Measurements from ENCODE around the gene TUBB2B. TPM values are rescaled to one million over a fixed set of nuclear protein-coding genes. Genes with fewer than 3 reads are reported as not detected.

Gene TUBB2B
- total and polyA plus RNA-seq, 8 donors: 1.9 to 17.6 (median 5.3) TPM

GRCh38 chr6:3222506-3223038 is 4.9 kb downstream of the TUBB2B start:
- WGBS, 2 donors: 39 to 40% methylated on average over 4 of the region's 4 CpGs
- H3K4me1 ChIP-seq: peaks cover 0 to 4% (median 4%) of the 10 kb centered on the region in 3 donors
- intact Hi-C loops (cut with DNase I): no loop called here
- H3K4me3 ChIP-seq: no peak overlapping the region
- ATAC-seq (no peak), DNase-seq (no peak), FAIRE-seq (no peak)
- no peaks in the 10 kb centered on the region for H3K36me3 ChIP-seq
- no peak overlapping the region for H3K27ac ChIP-seq
- H3K27me3 ChIP-seq: no peaks in the 10 kb centered on the region
- H3K9me3 ChIP-seq: no peaks in the 10 kb centered on the region
- TF ChIP-seq CTCF (IDR thresholded peaks at IDR 0.05): no peak

- 88 to 92% methylated on average over 4 of the region's 4 CpGs for WGBS, 2 donors
These were observed 5.9 kb downstream of the TUBB2B start for GRCh38 chr6:3221578-3221977.

GRCh38 chr6:3220366-3220765 is 7.1 kb downstream of the TUBB2B start:
- TF ChIP-seq CTCF (IDR thresholded peaks at IDR 0.05): no peak
- Histone ChIP-seq H3K27me3 (no peaks in the 10 kb centered on the region), H3K4me3 (no peak overlapping the region), H3K4me1 (no peaks in the 10 kb centered on the region), H3K27ac (no peak overlapping the region), H3K36me3 (no peaks in the 10 kb centered on the region), H3K9me3 (no peaks in the 10 kb centered on the region)
- DNase-seq: no peak
- WGBS, 2 donors: 83 to 84% methylated on average over 2 of the region's 2 CpGs
- intact Hi-C loops (cut with DNase I): no loop called here
- FAIRE-seq: no peak
- ATAC-seq: no peak

More at GRCh38 chr6:3221578-3221977, 5.9 kb downstream of the TUBB2B start:
- no peaks in the 10 kb centered on the region for H3K27me3 ChIP-seq
- no peak overlapping the region for H3K4me3 ChIP-seq
- ATAC-seq: no peak
- FAIRE-seq: no peak
- H3K27ac ChIP-seq: no peak overlapping the region
- intact Hi-C loops (cut with DNase I): no loop called here
- no peaks in the 10 kb centered on the region for H3K4me1 ChIP-seq
- no peaks in the 10 kb centered on the region for H3K36me3 ChIP-seq
- no peak for DNase-seq
- TF ChIP-seq CTCF (IDR thresholded peaks at IDR 0.05): no peak
- no peaks in the 10 kb centered on the region for H3K9me3 ChIP-seq

- no peaks in the 10 kb centered on the region for H3K9me3 ChIP-seq
- ATAC-seq (no peak), FAIRE-seq (no peak), DNase-seq (no peak)
- no peak overlapping the region for H3K27ac ChIP-seq
- no peaks in the 10 kb centered on the region for H3K4me1 ChIP-seq
- intact Hi-C loops (cut with DNase I): no loop called here
- no peaks in the 10 kb centered on the region for H3K27me3 ChIP-seq
- no peaks in the 10 kb centered on the region for H3K36me3 ChIP-seq
- H3K4me3 ChIP-seq: no peak overlapping the region
- TF ChIP-seq CTCF (IDR thresholded peaks at IDR 0.05): no peak
- 82 to 85% methylated on average over 10 of the region's 10 CpGs for WGBS, 2 donors
These were observed 9.2 kb downstream of the TUBB2B start for GRCh38 chr6:3218266-3218665.

GRCh38 chr6:3217286-3217685 is 10.2 kb downstream of the TUBB2B start:
- TF ChIP-seq CTCF (IDR thresholded peaks at IDR 0.05): no peak
- no peak for ATAC-seq
- no peaks in the 10 kb centered on the region for H3K27me3 ChIP-seq
- H3K9me3 ChIP-seq: no peaks in the 10 kb centered on the region
- no peak for DNase-seq
- H3K36me3 ChIP-seq: no peaks in the 10 kb centered on the region
- H3K4me3 ChIP-seq: no peak overlapping the region
- WGBS, 2 donors: 80 to 93% methylated on average over 2 of the region's 2 CpGs
- intact Hi-C loops (cut with DNase I): no loop called here
- H3K27ac ChIP-seq: no peak overlapping the region
- H3K4me1 ChIP-seq: no peaks in the 10 kb centered on the region
- no peak for FAIRE-seq

Data from pancreas (tissue), 10 donors.